Gastroesophageal sphincter (tissue), 3 donors: ENCODE measurements around the gene TECPR2.

Source experiments
- POLR2AphosphoS5 ChIP-seq: sonication (generic); formaldehyde crosslinking; IDR thresholded peaks from one replicate; pipeline ENCODE4 v1.6.1; 2017; ENCODE audit warnings: antibody characterized with exemption
- TF ChIP-seq, protein P1 (sequence below), 4 experiments: fragments of 200-600 bp in 2 of 4; fragments of 450-650 bp in 2 of 4; sonication (generic) in 1 of 4; IDR thresholded peaks; one replicate each; pipeline ENCODE4 v1.5.1; 2017 to 2019; ENCODE audit warnings: antibody characterized with exemption in 4 of 4, mild to moderate bottlenecking in 2 of 4, moderate library complexity in 2 of 4

DNA sequence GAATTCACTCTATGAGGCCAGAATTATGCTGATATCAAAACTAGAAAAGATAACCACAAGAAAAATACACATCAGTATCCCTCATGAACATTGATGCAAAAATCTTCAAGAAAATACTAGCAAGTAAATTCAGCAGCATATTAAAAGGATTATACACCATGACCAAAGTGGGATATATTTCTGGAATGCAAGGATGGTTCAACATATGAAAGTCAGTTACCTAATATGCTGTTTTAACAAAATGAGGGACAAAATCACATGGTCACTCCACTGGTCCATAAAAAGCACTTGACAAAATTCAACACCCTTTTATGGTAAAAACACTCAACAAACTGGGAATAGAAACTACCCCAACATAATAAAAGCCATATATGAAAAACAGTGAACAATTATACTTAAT lies 40.3 kb downstream of the TECPR2 start:
- no peak for TF ChIP-seq POLR2AphosphoS5
- TF ChIP-seq, protein P1, sequence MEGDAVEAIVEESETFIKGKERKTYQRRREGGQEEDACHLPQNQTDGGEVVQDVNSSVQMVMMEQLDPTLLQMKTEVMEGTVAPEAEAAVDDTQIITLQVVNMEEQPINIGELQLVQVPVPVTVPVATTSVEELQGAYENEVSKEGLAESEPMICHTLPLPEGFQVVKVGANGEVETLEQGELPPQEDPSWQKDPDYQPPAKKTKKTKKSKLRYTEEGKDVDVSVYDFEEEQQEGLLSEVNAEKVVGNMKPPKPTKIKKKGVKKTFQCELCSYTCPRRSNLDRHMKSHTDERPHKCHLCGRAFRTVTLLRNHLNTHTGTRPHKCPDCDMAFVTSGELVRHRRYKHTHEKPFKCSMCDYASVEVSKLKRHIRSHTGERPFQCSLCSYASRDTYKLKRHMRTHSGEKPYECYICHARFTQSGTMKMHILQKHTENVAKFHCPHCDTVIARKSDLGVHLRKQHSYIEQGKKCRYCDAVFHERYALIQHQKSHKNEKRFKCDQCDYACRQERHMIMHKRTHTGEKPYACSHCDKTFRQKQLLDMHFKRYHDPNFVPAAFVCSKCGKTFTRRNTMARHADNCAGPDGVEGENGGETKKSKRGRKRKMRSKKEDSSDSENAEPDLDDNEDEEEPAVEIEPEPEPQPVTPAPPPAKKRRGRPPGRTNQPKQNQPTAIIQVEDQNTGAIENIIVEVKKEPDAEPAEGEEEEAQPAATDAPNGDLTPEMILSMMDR (IDR thresholded peaks at IDR 0.05): no peak
